HG02642 (cell line): Measurements from ENCODE around the gene ST8SIA6.
"Not testable (repeated sequence)": the region's sequence is repeated elsewhere in the genome, so short reads cannot be mapped to it uniquely, and the experiment has no call there.

Experiments used
- ATAC-seq: cut with Tn5 transposase; IDR thresholded peaks from one replicate; pipeline ENCODE4 v1.9.1; 2021; ENCODE audit warnings: mild to moderate bottlenecking; ENCODE audit not compliant: unreplicated experiment, poor library complexity

Gene ST8SIA6

GRCh38 chr10:17460756-17461155 lies 6.4 kb upstream of the ST8SIA6 start:
- ATAC-seq: no peak

- no peak for ATAC-seq
These were observed 2.7 kb upstream of the ST8SIA6 start for GRCh38 chr10:17457083-17457482.

- ATAC-seq: no peak
These were observed 1.7 kb upstream of the ST8SIA6 start for GRCh38 chr10:17456032-17456548.

- no peak for ATAC-seq
These were observed 673 bp upstream of the ST8SIA6 start for GRCh38 chr10:17455015-17455520.

- peak; percentile 31 for ATAC-seq
These were observed 863 bp downstream of the ST8SIA6 start for GRCh38 chr10:17453373-17454091.

GRCh38 chr10:17453035-17453372 lies 1.4 kb downstream of the ST8SIA6 start:
- no peak for ATAC-seq

- no peak for ATAC-seq
These were observed 2.1 kb downstream of the ST8SIA6 start for GRCh38 chr10:17452060-17452841.

- no peak for ATAC-seq
These were observed 4.4 kb downstream of the ST8SIA6 start for GRCh38 chr10:17450024-17450423.

GRCh38 chr10:17445400-17445998 lies 8.9 kb downstream of the ST8SIA6 start:
- ATAC-seq: no peak

GRCh38 chr10:17444388-17444714 lies 10.0 kb downstream of the ST8SIA6 start:
- no peak for ATAC-seq

GRCh38 chr10:17443707-17444387 lies 10.5 kb downstream of the ST8SIA6 start:
- peak; percentile 93 for ATAC-seq

GRCh38 chr10:17438583-17438982 lies 15.8 kb downstream of the ST8SIA6 start:
- no peak for ATAC-seq

GRCh38 chr10:17436578-17436977 lies 17.8 kb downstream of the ST8SIA6 start:
- not testable (repeated sequence) for ATAC-seq

- ATAC-seq: no peak
These were observed 18.4 kb downstream of the ST8SIA6 start for GRCh38 chr10:17435953-17436352.

GRCh38 chr10:17435187-17435586 lies 19.2 kb downstream of the ST8SIA6 start:
- no peak for ATAC-seq

GRCh38 chr10:17432723-17433122 lies 21.7 kb downstream of the ST8SIA6 start:
- ATAC-seq: no peak

- ATAC-seq: no peak
These were observed 22.5 kb downstream of the ST8SIA6 start for GRCh38 chr10:17431871-17432311.

- no peak for ATAC-seq
These were observed 23.6 kb downstream of the ST8SIA6 start for GRCh38 chr10:17430647-17431355.

GRCh38 chr10:17429490-17429889 lies 24.9 kb downstream of the ST8SIA6 start:
- ATAC-seq: no peak
